CD4-positive, alpha-beta T cell (primary cell): ENCODE results near the gene ACTA2. TPM values are rescaled to one million over a fixed set of nuclear protein-coding genes. Genes with fewer than 3 reads are reported as not detected.

Source experiments
- ATAC-seq: fragments of 200-7000 bp; cut with Tn5 transposase; one replicate; pipeline ENCODE4 v1.10.0; 2022; ENCODE audit warnings: mild to moderate bottlenecking; ENCODE audit not compliant: poor library complexity
- CTCF ChIA-PET: fragments of 350-600 bp; sonication (Branson Sonifier 250); formaldehyde crosslinking; loops from one replicate; lab custom pipeline; 2021; ENCODE audit warnings: antibody characterized with exemption, inconsistent platforms; lab: Charles Lee
- POLR2A ChIA-PET: fragments of 350-600 bp; sonication (Branson Sonifier 250); formaldehyde crosslinking; loops from one replicate; lab custom pipeline; 2021; ENCODE audit warnings: antibody characterized with exemption, inconsistent platforms; lab: Charles Lee
- DNase-seq, 14 experiments: peaks; one replicate each; pipeline ENCODE4 v3.0.0-alpha.2; 2013 to 2020; ENCODE audit warnings: mixed read lengths in 2 of 14
- H3K27ac ChIP-seq, 2 donors: one replicate each; pipeline versions ENCODE4 v1.5.1 to v1.7.0; 2013; ENCODE audit warnings: low read length in 2 of 2, low read depth in 1 of 2, mild to moderate bottlenecking in 1 of 2
- H3K27me3 ChIP-seq, 2 experiments: 1 replicate in 1 of 2; 2 replicates in 1 of 2; pipeline versions ENCODE4 v1.6.1 to v1.7.0; 2013; ENCODE audit warnings: low read length in 2 of 2, control low read depth in 1 of 2, mild to moderate bottlenecking in 1 of 2, moderate library complexity in 1 of 2; ENCODE audit not compliant: insufficient read depth in 2 of 2, control insufficient read depth in 1 of 2
- H3K36me3 ChIP-seq: one replicate; pipeline ENCODE4 v1.6.1; 2013; ENCODE audit warnings: low read length, control low read depth; ENCODE audit not compliant: insufficient read depth
- H3K4me1 ChIP-seq: one replicate; pipeline ENCODE4 v1.6.1; 2013; ENCODE audit warnings: low read length, control low read depth; ENCODE audit not compliant: insufficient read depth
- H3K4me3 ChIP-seq: one replicate; pipeline ENCODE4 v1.5.1; 2013; ENCODE audit warnings: mild to moderate bottlenecking, low read length, moderate library complexity
- H3K9me3 ChIP-seq, 2 experiments: 1 replicate in 1 of 2; 2 replicates in 1 of 2; pipeline versions ENCODE4 v1.6.1 to v1.7.0; 2013; ENCODE audit warnings: low read length in 2 of 2, mild to moderate bottlenecking in 2 of 2, control low read depth in 1 of 2, moderate library complexity in 1 of 2; ENCODE audit not compliant: control insufficient read depth in 1 of 2, insufficient read depth in 1 of 2
- H3K27ac Mint-ChIP-seq: one replicate; pipeline ENCODE4 v1.8.0; 2020; ENCODE audit warnings: mixed read lengths
- H3K27me3 Mint-ChIP-seq: one replicate; pipeline ENCODE4 v1.8.0; 2021; ENCODE audit warnings: mixed read lengths
- H3K36me3 Mint-ChIP-seq: one replicate; pipeline ENCODE4 v1.8.0; 2021; ENCODE audit warnings: low read depth, mixed read lengths
- H3K4me1 Mint-ChIP-seq: one replicate; pipeline ENCODE4 v1.8.0; 2021; ENCODE audit warnings: low read depth, mixed read lengths
- H3K4me3 Mint-ChIP-seq: one replicate; pipeline ENCODE4 v1.8.0; 2020; ENCODE audit warnings: mild to moderate bottlenecking, mixed read lengths
- H3K9me3 Mint-ChIP-seq: one replicate; pipeline ENCODE4 v1.8.0; 2020; ENCODE audit warnings: mixed read lengths
- intact Hi-C, 2 experiments: fragments of 100-400 bp; cut with DNase I in 1 of 2; cut with micrococcal nuclease in 1 of 2; formaldehyde crosslinking; loops; one replicate each; pipeline versions ENCODE4 v1.15.1 to v1.9.0; 2023 to 2025; cut with DNase I, micrococcal nuclease
- total RNA-seq, 174 experiments: library from RNA in 2 of 174; stranded (reverse) in 2 of 174; gene quantifications; one replicate each; pipeline ENCODE4 v1.2.3 and lab custom pipeline; 2021 to 2026
- TF ChIP-seq, protein P1 (sequence below): fragments of 200-600 bp; IDR thresholded peaks from one replicate; pipeline ENCODE4 v1.8.0; 2022; ENCODE audit warnings: antibody characterized with exemption, mild to moderate bottlenecking

ACTA2 gene
- total RNA-seq, 2 experiments from 2014 or later, result 1.8 to 2.1 TPM

DNA sequence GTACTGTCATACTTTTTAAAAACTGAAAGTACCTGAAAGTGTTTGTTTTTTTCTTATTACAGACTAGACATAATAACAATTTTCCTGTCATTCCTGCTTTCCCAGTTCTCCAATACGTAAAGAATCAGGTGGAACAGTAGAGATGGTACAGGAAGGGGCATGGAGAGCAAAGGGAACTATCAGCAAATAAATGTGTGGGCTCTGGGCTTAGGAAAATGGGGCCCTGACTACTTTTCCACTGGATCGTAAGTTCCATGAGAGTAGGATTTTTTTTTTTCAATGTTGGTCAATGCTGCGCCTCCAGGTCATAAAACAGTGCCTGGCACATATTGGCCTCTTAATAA is 22.8 kb upstream of the ACTA2 start:
- peaks cover 17% of the 10 kb centered on the region for H3K4me1 Mint-ChIP-seq
- ChIA-PET CTCF (interaction anchor here (0.8 to 1.5 kb wide), 4 partner anchors 15 to 95 kb away, joined by 3 to 6 read pairs (median 4); partner anchors contain the start of genes FAS and STAMBPL1), POLR2A (interaction anchor here (0.7 to 4.3 kb wide), 5 partner anchors 11 to 43 kb away, joined by 3 to 25 read pairs (median 3); partner anchors contain the start of gene FAS)
- H3K36me3 Mint-ChIP-seq, result peaks cover 4% of the 10 kb centered on the region
- H3K4me1 ChIP-seq, result peaks cover 12% of the 10 kb centered on the region
- no peak for ATAC-seq
- peak overlapping the region; percentile 63 for H3K4me3 ChIP-seq
- no peaks in the 10 kb centered on the region for H3K36me3 ChIP-seq
- H3K27me3 ChIP-seq, result no peaks in the 10 kb centered on the region
- intact Hi-C loops, result loop anchor here in 1 of 2 experiments (2.0 kb wide), 1 partner anchor 15 kb away; the partner anchor contains the start of gene FAS
- no peaks in the 10 kb centered on the region for H3K27me3 Mint-ChIP-seq
- no peaks in the 10 kb centered on the region for H3K9me3 Mint-ChIP-seq
- DNase-seq, result peak in 1 of 14 experiments; percentile 10
- peak overlapping the region; percentile 87 for H3K27ac Mint-ChIP-seq
- H3K4me3 Mint-ChIP-seq, result peak overlapping the region; percentile 98
- peak overlapping the region; percentile 38 to 56 for H3K27ac ChIP-seq
- no peaks in the 10 kb centered on the region for H3K9me3 ChIP-seq
- TF ChIP-seq, protein P1, sequence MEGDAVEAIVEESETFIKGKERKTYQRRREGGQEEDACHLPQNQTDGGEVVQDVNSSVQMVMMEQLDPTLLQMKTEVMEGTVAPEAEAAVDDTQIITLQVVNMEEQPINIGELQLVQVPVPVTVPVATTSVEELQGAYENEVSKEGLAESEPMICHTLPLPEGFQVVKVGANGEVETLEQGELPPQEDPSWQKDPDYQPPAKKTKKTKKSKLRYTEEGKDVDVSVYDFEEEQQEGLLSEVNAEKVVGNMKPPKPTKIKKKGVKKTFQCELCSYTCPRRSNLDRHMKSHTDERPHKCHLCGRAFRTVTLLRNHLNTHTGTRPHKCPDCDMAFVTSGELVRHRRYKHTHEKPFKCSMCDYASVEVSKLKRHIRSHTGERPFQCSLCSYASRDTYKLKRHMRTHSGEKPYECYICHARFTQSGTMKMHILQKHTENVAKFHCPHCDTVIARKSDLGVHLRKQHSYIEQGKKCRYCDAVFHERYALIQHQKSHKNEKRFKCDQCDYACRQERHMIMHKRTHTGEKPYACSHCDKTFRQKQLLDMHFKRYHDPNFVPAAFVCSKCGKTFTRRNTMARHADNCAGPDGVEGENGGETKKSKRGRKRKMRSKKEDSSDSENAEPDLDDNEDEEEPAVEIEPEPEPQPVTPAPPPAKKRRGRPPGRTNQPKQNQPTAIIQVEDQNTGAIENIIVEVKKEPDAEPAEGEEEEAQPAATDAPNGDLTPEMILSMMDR, result no peak

GRCh38 chr10:88974446-88975376 is 22.1 kb upstream of the ACTA2 start:
- H3K36me3 Mint-ChIP-seq, result peaks cover 4% of the 10 kb centered on the region
- ATAC-seq (peak; percentile 76), DNase-seq (peak in 3 of 14 experiments; percentile 53 to 59 (median 57))
- ChIA-PET CTCF (interaction anchor here (0.8 to 1.5 kb wide), 6 partner anchors 16 to 95 kb away, joined by 3 to 6 read pairs (median 3); partner anchors contain the start of genes FAS and STAMBPL1), POLR2A (interaction anchor here (0.7 to 4.3 kb wide), 6 partner anchors 10 to 277 kb away, joined by 3 to 25 read pairs (median 3); partner anchors contain the start of genes FAS and LIPA)
- Histone ChIP-seq H3K4me1 (peaks cover 12% of the 10 kb centered on the region), H3K27ac (peak overlapping the region; percentile 38 to 56), H3K27me3 (no peaks in the 10 kb centered on the region), H3K9me3 (no peaks in the 10 kb centered on the region), H3K4me3 (peak overlapping the region; percentile 63), H3K36me3 (no peaks in the 10 kb centered on the region)
- peak overlapping the region; percentile 98 for H3K4me3 Mint-ChIP-seq
- no peaks in the 10 kb centered on the region for H3K27me3 Mint-ChIP-seq
- peaks cover 17% of the 10 kb centered on the region for H3K4me1 Mint-ChIP-seq
- TF ChIP-seq, protein P1, result no peak
- H3K27ac Mint-ChIP-seq, result peak overlapping the region; percentile 87
- no peaks in the 10 kb centered on the region for H3K9me3 Mint-ChIP-seq
- intact Hi-C loops, result loop anchor here in 1 of 2 experiments (2.0 kb wide), 1 partner anchor 16 kb away; the partner anchor contains the start of gene FAS

DNA sequence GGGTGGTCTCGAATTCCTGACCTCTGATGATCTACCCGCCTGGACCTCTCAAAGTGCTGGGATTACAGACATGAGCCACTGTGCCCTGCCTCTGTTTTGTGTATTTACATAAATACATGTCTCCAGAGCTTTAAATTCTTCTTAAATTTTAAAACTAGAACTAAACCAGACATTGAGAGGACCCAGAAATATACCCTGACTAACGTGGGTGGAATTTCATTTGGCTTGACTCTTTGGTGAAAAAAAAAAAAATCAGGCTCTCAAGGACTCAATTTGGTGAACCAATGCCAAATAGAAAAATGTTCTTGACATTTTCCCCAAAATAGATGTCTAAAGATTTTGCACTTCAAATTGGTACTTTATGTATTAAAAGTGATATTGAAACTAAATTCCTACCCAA is 21.4 kb upstream of the ACTA2 start:
- Mint-ChIP-seq H3K36me3 (peaks cover 4% of the 10 kb centered on the region), H3K27ac (peak overlapping the region; percentile 87), H3K4me1 (peaks cover 17% of the 10 kb centered on the region), H3K27me3 (no peaks in the 10 kb centered on the region), H3K9me3 (no peaks in the 10 kb centered on the region), H3K4me3 (peak overlapping the region; percentile 98)
- Histone ChIP-seq H3K9me3 (no peaks in the 10 kb centered on the region), H3K27ac (no peak overlapping the region), H3K36me3 (no peaks in the 10 kb centered on the region), H3K4me3 (no peak overlapping the region), H3K4me1 (peaks cover 10% of the 10 kb centered on the region), H3K27me3 (no peaks in the 10 kb centered on the region)
- intact Hi-C loops, result loop anchor here in 1 of 2 experiments (2.0 kb wide), 1 partner anchor 17 kb away; the partner anchor contains the start of gene FAS
- ATAC-seq (no peak), DNase-seq (no peak)
- TF ChIP-seq, protein P1, result no peak
- CTCF ChIA-PET, result interaction anchor here (1.1 to 1.4 kb wide), 3 partner anchors 16 to 41 kb away, joined by 3 to 5 read pairs (median 3); partner anchors contain the start of gene FAS
- POLR2A ChIA-PET, result interaction anchor here (0.7 to 4.3 kb wide), 2 partner anchors 17 to 277 kb away, joined by 3 to 25 read pairs; partner anchors contain the start of genes FAS and LIPA
